Muscle layer of colon (tissue), 2 donors: ENCODE measurements around the gene VASP.

Experiments
- H3K27ac ChIP-seq: one replicate; pipeline ENCODE4 v1.7.0; 2013; ENCODE audit warnings: low read depth, mild to moderate bottlenecking, low read length, moderate library complexity
- H3K27me3 ChIP-seq, 2 donors: one replicate each; pipeline ENCODE4 v1.7.0; 2013; ENCODE audit warnings: low read length in 2 of 2, mild to moderate bottlenecking in 2 of 2; ENCODE audit not compliant: insufficient read depth in 2 of 2, control insufficient read depth in 1 of 2
- H3K36me3 ChIP-seq: one replicate; pipeline ENCODE4 v1.7.0; 2013; ENCODE audit warnings: mild to moderate bottlenecking, low read length; ENCODE audit not compliant: insufficient read depth
- H3K4me1 ChIP-seq: one replicate; pipeline ENCODE4 v1.7.0; 2013; ENCODE audit warnings: mild to moderate bottlenecking, low read length; ENCODE audit not compliant: insufficient read depth
- H3K4me3 ChIP-seq, 2 donors: one replicate each; pipeline ENCODE4 v1.7.0; 2013; ENCODE audit warnings: low read length in 2 of 2, low read depth in 1 of 2, mild to moderate bottlenecking in 1 of 2, moderate library complexity in 1 of 2
- H3K9ac ChIP-seq: one replicate; pipeline ENCODE4 v1.7.0; 2013; ENCODE audit warnings: low read length
- H3K9me3 ChIP-seq: one replicate; pipeline ENCODE4 v1.7.0; 2013; ENCODE audit warnings: mild to moderate bottlenecking, low read length
- donor health status: abdominal sarcoma.
- donor health status: Adenocarcinoma of cecum.

The VASP gene

GRCh38 chr19:45511074-45511473 lies 3.8 kb downstream of the VASP start:
- peaks cover 59% of the 10 kb centered on the region for H3K4me1 ChIP-seq
- peak overlapping the region; percentile 4 for H3K27ac ChIP-seq
- no peaks in the 10 kb centered on the region for H3K27me3 ChIP-seq
- H3K36me3 ChIP-seq = peaks cover 5% of the 10 kb centered on the region
- H3K9me3 ChIP-seq = no peaks in the 10 kb centered on the region
- H3K4me3 ChIP-seq = no peak overlapping the region
- H3K9ac ChIP-seq = peak overlapping the region; percentile 30

DNA sequence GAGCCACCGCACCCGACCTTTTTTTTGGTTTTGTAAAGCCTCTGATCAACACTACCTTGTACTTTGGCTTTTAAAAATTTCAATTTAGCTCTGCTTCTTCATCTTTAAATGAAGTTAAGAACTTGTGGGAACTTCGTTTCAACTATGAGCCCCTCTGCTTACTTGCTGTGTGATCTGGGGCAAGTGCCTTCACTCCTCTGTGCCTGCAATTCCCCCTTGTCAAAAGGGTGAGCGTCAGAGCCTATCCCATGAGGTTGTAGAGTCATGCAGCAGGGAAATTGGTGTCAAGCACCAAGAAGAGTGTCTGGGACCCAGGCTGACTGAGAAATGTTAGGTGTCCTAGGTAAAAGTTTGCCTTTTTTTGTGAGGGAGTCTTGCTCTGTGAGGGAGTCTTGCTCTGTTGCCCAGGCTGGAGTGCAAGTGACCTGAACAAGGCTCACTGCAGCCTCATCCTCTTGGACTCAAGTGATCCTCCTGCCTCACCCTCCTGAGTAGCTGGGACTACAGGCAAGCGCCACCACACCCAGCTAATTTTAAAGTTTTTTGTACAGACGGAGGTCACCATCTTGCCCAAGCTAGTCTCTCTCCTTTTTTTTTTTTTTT lies 5.7 kb downstream of the VASP start:
- Histone ChIP-seq H3K36me3 (peaks cover 8% of the 10 kb centered on the region), H3K4me3 (no peak overlapping the region), H3K27me3 (no peaks in the 10 kb centered on the region), H3K9ac (no peak overlapping the region), H3K27ac (no peak overlapping the region), H3K4me1 (peaks cover 63% of the 10 kb centered on the region), H3K9me3 (no peaks in the 10 kb centered on the region)

GRCh38 chr19:45514376-45515051 lies 7.2 kb downstream of the VASP start:
- H3K4me3 ChIP-seq = no peak overlapping the region

DNA sequence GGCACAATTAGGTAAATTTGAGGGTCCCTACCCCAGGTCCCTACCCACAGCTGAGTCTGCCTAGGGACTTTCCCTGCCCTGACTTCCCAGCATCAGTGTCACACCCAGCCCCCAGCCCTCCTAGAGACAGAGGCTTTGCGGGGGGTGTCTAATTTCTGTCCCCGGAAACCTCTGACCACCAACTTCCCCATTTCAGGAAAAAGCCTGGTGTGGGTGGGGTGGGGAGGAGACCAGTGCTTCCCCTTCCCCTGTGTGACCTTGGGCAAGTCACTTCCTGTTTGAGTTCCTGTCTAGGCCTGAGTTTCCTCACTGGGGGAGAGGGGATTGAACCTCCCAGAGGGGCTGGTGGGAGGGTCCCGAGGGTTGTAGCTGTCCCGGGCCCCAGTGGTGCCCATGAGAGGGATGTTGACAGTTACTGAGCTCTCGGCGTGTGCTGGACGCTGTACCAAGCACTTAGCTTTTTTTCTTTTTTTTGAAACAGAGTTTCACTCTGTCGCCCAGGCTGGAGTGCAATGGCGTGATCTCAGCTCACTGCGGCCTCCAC lies 7.9 kb downstream of the VASP start:
- no peak overlapping the region for H3K9ac ChIP-seq
- H3K4me1 ChIP-seq = peaks cover 55% of the 10 kb centered on the region
- peak overlapping the region; percentile 54 for H3K27ac ChIP-seq
- peaks cover 16% of the 10 kb centered on the region for H3K36me3 ChIP-seq
- H3K9me3 ChIP-seq = no peaks in the 10 kb centered on the region
- no peaks in the 10 kb centered on the region for H3K27me3 ChIP-seq
- no peak overlapping the region for H3K4me3 ChIP-seq

More at GRCh38 chr19:45514376-45515051, 7.2 kb downstream of the VASP start:
- Histone ChIP-seq H3K4me1 (peaks cover 61% of the 10 kb centered on the region), H3K9me3 (no peaks in the 10 kb centered on the region), H3K27ac (peak overlapping the region; percentile 54), H3K36me3 (peaks cover 13% of the 10 kb centered on the region), H3K9ac (no peak overlapping the region), H3K27me3 (no peaks in the 10 kb centered on the region)

DNA sequence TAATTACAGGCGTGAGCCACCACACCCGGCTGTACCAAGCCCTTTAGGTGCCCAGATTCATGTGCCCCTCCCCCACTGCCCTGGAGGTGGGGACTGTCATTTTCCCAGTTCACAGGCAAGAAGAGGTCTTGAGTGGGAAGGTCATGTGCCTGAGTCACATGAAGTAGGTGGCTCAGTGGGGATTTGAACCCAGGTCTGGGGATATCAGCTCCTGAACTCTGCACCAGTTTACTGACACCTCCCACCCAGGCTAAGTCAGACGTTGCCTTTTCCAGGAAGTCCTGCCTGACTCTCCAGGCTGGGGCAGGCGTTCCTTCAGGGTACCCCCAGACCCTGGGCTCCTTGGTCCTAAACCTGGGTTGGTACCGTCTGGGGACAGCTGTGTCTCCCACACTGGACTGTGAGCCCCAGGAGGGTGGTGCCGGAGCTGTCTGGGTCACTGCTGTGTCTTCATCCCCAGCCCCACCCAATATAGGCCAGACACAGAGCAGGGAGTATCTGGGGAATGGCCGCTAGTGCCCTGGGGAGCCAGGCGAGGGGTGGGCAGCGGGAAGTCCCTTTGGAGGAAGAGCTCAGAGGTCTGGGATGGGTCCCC lies 8.6 kb downstream of the VASP start:
- Histone ChIP-seq H3K9me3 (no peaks in the 10 kb centered on the region), H3K27me3 (no peaks in the 10 kb centered on the region), H3K4me1 (peaks cover 48% of the 10 kb centered on the region), H3K4me3 (no peak overlapping the region), H3K27ac (no peak overlapping the region), H3K9ac (no peak overlapping the region), H3K36me3 (peaks cover 22% of the 10 kb centered on the region)

- H3K4me1 ChIP-seq = peaks cover 37% of the 10 kb centered on the region
- no peak overlapping the region for H3K27ac ChIP-seq
- peaks cover 33% of the 10 kb centered on the region for H3K36me3 ChIP-seq
- no peaks in the 10 kb centered on the region for H3K9me3 ChIP-seq
- H3K4me3 ChIP-seq = no peak overlapping the region
- no peak overlapping the region for H3K9ac ChIP-seq
- no peaks in the 10 kb centered on the region for H3K27me3 ChIP-seq
Observed at GRCh38 chr19:45517238-45517637, 10.0 kb downstream of the VASP start.

GRCh38 chr19:45517641-45518468 lies 10.6 kb downstream of the VASP start:
- H3K4me3 ChIP-seq = no peak overlapping the region
- no peaks in the 10 kb centered on the region for H3K9me3 ChIP-seq
- H3K4me1 ChIP-seq = peaks cover 35% of the 10 kb centered on the region
- no peaks in the 10 kb centered on the region for H3K27me3 ChIP-seq
- peaks cover 39% of the 10 kb centered on the region for H3K36me3 ChIP-seq
- no peak overlapping the region for H3K9ac ChIP-seq
- no peak overlapping the region for H3K27ac ChIP-seq

GRCh38 chr19:45518469-45518826 lies 11.2 kb downstream of the VASP start:
- no peak overlapping the region for H3K9ac ChIP-seq
- H3K36me3 ChIP-seq = peaks cover 44% of the 10 kb centered on the region
- peaks cover 30% of the 10 kb centered on the region for H3K4me1 ChIP-seq
- no peaks in the 10 kb centered on the region for H3K9me3 ChIP-seq
- no peak overlapping the region for H3K27ac ChIP-seq
- H3K4me3 ChIP-seq = no peak overlapping the region
- H3K27me3 ChIP-seq = no peaks in the 10 kb centered on the region

- no peaks in the 10 kb centered on the region for H3K4me1 ChIP-seq
- H3K36me3 ChIP-seq = peaks cover 70% of the 10 kb centered on the region
- H3K9me3 ChIP-seq = no peaks in the 10 kb centered on the region
- no peak overlapping the region for H3K4me3 ChIP-seq
- no peak overlapping the region for H3K9ac ChIP-seq
- H3K27me3 ChIP-seq = no peaks in the 10 kb centered on the region
- peak overlapping the region; percentile 31 for H3K27ac ChIP-seq
Observed at GRCh38 chr19:45522010-45522941, 15.0 kb downstream of the VASP start.

GRCh38 chr19:45523642-45524256 lies 16.5 kb downstream of the VASP start:
- Histone ChIP-seq H3K4me1 (peaks cover 5% of the 10 kb centered on the region), H3K36me3 (peaks cover 63% of the 10 kb centered on the region), H3K27ac (no peak overlapping the region), H3K27me3 (no peaks in the 10 kb centered on the region), H3K9me3 (no peaks in the 10 kb centered on the region), H3K4me3 (no peak overlapping the region), H3K9ac (no peak overlapping the region)
